ENCODE data around the gene SMG6.

- TF ChIP-seq CTCF (IDR thresholded peaks at IDR 0.05; ENCODE audit: poor library complexity) (no peak), EZH2 (IDR thresholded peaks at IDR 0.05; ENCODE audit: borderline replicate concordance) (no peak), EZH2phosphoT487 (IDR thresholded peaks at IDR 0.05; ENCODE audit: low read depth, severe bottlenecking, unreplicated experiment) (no peak)
These were observed 127.0 kb downstream of the SMG6 start for GRCh38 chr17:2176499-2177169.

Measured in hepatocyte (in vitro differentiated cells).